Erythroblast (primary cell): ENCODE results near the gene TWNK.

Source experiments
- GATA1 ChIP-seq: IDR thresholded peaks from 2 replicates; pipeline ENCODE4 v1.6.1; 2011; ENCODE audit warnings: low read depth, mild to moderate bottlenecking, control low read depth, low read length, moderate library complexity
- POLR2A ChIP-seq: IDR thresholded peaks from 2 replicates; pipeline ENCODE4 v1.6.1; 2011; ENCODE audit warnings: mild to moderate bottlenecking, low read length

GRCh38 chr10:100998991-100999741 is 11.8 kb downstream of the TWNK start:
- peak; percentile 54 for TF ChIP-seq POLR2A
- TF ChIP-seq GATA1: no peak
